KOPT-K1 (cell line): Measurements from ENCODE around the gene KCTD21.
A peak's percentile ranks its signal among the peaks of the same experiment; 100 is the strongest.

Experiments
- H3K27ac ChIP-seq: fragments of 200-600 bp; sonication (generic); 2 replicates; pipeline ENCODE4 v1.5.1; 2016; ENCODE audit warnings: antibody characterized with exemption, mild to moderate bottlenecking, low read depth, low read length; ENCODE audit not compliant: poor library complexity, severe bottlenecking
- H3K36me3 ChIP-seq: fragments of 200-600 bp; sonication (generic); 2 replicates; pipeline ENCODE4 v1.5.1; 2017; ENCODE audit warnings: antibody characterized with exemption, mild to moderate bottlenecking, low read length, moderate library complexity; ENCODE audit not compliant: insufficient read depth
- H3K9me3 ChIP-seq: fragments of 200-600 bp; sonication (generic); 2 replicates; pipeline ENCODE4 v1.5.1; 2017; ENCODE audit warnings: antibody characterized with exemption, low read length, mild to moderate bottlenecking; ENCODE audit not compliant: insufficient read depth, poor library complexity, severe bottlenecking

Gene KCTD21

DNA sequence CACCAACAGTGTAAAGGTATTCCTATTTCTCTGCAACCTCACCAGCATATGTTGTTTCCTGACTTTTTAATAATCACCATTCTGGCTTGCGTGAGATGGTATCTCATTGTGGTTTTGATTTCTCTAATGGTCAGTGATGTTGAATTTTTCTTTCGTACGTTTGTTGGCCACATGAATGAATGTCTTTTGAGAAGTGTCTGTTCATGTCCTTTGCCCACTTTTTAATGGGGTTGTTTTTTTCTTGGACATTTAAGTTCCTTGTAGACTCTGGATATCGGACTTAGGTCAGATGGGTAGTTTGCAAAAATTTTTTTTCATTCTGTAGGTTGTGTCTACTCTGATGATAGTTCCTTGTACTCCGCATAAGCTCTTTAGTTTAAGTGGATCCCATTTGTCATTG lies 23.1 kb upstream of the KCTD21 start:
- Histone ChIP-seq H3K27ac (no peak overlapping the region), H3K36me3 (peaks cover 49% of the 10 kb centered on the region), H3K9me3 (no peaks in the 10 kb centered on the region)

DNA sequence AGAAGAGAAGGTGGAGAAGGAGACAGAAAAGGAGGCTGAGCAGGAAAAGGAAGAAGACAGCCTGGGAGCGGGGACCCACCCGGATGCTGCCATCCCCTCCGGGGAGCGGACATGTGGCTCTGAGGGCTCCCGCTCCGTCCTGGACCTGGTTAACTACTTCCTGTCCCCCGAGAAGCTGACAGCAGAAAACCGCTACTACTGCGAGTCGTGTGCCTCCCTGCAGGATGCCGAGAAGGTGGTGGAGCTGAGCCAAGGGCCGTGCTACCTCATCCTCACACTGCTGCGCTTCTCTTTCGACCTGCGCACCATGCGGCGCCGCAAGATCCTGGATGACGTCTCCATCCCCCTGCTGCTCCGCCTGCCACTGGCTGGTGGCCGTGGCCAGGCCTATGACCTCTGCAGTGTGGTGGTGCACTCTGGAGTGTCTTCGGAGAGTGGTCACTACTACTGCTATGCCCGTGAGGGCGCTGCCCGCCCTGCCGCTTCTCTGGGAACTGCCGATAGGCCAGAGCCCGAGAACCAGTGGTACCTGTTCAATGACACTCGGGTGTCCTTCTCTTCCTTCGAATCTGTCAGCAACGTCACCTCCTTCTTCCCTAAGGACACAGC lies 21.7 kb upstream of the KCTD21 start:
- H3K36me3 ChIP-seq = peaks cover 34% of the 10 kb centered on the region
- H3K9me3 ChIP-seq = no peaks in the 10 kb centered on the region
- no peak overlapping the region for H3K27ac ChIP-seq

DNA sequence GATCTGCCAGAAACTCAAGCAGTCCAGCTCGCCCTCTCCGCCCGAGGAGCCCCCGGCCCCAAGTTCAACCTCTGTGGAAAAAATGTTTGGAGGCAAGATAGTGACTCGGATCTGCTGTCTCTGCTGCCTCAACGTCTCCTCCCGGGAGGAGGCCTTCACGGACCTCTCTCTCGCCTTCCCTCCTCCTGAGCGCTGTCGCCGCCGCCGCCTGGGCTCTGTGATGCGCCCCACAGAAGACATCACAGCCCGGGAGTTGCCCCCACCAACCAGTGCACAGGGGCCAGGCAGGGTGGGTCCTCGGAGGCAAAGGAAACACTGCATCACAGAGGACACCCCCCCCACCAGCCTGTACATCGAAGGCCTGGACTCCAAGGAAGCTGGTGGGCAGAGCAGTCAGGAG lies 21.1 kb upstream of the KCTD21 start:
- Histone ChIP-seq H3K36me3 (peaks cover 28% of the 10 kb centered on the region), H3K9me3 (no peaks in the 10 kb centered on the region), H3K27ac (no peak overlapping the region)

DNA sequence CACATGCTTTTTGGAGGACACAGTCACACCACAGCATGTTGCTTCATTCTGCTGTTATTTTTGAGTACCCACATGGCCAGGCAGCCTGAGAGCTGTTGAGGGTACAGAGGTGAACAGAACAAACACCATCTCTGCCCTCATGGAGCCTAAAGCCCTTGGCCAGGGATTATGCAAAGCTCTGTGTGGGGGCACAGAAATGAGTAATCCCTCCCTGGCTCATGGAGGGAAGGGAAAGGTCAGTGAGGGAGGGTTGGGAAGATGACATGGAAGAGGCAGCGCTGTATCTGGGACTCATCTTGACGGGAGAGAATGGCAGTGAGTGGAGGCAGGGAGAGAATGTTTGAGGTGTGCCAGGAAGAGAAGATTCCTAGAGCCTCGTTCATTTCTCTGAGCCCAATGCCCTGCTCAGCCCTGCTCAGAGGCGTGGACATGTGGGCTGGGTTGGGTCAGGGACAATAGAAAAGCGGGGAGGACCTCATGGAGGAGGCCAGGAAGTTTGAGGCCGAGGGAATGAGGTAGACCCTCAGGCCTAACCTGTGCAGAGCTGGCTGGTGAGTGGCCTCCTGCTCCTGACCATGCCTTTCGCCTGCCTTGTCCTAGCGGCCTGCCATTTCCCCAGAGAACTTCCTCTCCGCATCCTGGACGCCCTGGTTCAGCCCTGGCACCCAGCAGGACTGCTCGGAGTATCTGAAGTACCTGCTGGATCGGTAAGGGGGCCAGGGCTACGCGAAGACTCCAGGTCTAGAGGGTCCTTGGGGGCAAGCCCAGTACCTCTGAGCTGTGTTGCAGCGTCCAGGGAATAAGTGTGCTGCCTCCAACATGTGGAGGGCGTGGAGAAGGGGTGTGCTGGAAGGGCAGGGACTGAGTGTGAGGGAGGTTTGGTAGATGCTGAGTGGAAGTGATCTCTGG lies 20.1 kb upstream of the KCTD21 start:
- no peaks in the 10 kb centered on the region for H3K9me3 ChIP-seq
- H3K27ac ChIP-seq = no peak overlapping the region
- H3K36me3 ChIP-seq = peaks cover 18% of the 10 kb centered on the region

DNA sequence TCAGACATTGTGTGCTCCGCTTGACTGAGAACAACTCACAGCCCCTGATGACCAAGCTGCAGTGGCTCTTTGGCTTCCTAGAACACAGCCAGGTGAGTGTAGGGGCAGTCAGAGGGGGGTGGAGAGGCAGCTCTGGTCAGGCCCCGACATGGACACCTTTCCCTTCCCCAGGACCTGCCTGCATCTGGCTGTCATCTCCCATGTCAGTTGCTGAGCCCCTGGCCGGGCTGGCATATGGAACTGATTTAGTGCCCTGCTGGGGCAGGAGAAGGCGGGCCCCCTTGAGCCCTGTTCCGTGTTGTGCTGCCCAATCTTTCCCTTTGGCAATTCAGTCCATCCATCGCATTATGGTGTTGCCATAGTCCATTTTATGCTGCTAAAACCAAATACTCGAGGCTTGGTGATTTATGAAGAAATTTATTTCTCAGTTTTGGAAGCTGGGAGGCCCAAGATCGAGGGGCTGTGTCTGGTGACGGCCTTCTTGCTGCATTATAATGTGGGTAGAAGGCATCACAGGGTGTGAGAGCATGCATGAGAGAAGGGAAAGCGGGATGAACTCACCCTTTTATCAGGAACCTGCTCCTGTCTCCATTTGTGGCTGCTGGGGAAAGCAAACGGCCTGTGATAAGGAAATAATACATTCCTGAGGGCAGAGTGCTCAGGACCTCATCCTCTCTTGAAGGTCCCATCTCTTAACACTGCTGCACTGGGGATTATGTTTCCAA lies 19.3 kb upstream of the KCTD21 start:
- Histone ChIP-seq H3K36me3 (peaks cover 10% of the 10 kb centered on the region; the same call in 1 of the 2 replicates), H3K9me3 (no peaks in the 10 kb centered on the region), H3K27ac (no peak overlapping the region)

DNA sequence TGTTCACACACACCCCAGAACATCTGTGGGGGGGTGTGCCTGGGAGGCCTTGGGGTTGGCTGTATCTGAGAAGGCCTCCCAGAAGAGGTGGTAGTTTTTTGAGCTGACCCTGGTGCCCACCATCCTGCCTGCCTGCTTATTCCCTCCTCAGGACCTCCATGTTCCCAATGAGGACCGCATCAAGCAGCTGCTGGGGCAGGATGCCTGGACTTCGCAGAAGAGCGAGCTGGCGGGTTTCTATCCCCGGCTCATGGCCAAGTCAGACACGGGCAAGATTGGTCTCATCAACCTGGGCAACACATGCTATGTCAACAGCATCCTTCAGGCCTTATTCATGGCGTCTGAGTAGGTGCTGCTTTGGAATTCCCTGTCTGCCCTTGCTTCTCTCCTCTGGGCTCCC lies 17.3 kb upstream of the KCTD21 start:
- no peaks in the 10 kb centered on the region for H3K9me3 ChIP-seq
- H3K36me3 ChIP-seq = peaks cover 6% of the 10 kb centered on the region; the same call in 1 of the 2 replicates
- H3K27ac ChIP-seq = peak overlapping the region; percentile 5

DNA sequence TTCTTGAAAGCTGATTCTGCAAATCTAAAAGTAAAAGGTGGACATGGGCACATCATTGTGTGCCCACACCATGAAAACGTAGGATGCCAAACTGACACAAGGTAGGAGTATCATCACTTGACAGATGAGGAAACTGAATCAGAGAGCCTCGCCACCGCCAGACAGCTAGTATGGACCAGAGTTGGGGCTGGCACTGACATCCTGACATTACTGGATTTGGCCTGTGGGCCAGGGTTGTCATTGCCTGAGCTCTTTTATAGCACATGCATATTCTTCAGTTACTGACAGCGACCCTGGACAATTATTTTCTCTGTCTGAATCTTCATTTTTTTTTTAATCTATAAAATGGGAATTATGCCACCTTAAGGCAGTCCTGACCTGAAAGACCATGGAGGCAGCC lies 16.8 kb upstream of the KCTD21 start:
- Histone ChIP-seq H3K9me3 (no peaks in the 10 kb centered on the region), H3K27ac (peak overlapping the region; percentile 3), H3K36me3 (peaks cover 6% of the 10 kb centered on the region; the same call in 1 of the 2 replicates)

DNA sequence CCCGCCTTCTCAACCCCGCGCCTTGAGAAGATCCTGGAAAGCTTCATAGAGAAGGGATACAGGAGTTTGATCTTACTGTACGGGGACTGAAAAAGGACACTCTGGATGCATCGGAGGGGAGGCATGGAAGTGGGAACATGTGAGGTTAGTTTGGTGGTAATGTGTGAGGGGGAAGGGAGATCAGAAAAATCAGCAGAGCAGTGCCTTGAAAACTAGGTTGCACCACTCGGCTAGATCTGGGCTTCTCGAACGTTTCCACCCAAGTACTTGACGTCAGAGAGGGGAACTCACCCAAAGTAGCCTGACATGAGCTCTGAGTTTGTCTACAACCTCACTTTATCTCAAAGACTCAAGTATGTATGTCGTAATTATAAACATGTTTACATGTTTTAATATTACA lies 14.8 kb upstream of the KCTD21 start:
- no peaks in the 10 kb centered on the region for H3K36me3 ChIP-seq
- no peaks in the 10 kb centered on the region for H3K9me3 ChIP-seq
- peak overlapping the region; percentile 94 for H3K27ac ChIP-seq

DNA sequence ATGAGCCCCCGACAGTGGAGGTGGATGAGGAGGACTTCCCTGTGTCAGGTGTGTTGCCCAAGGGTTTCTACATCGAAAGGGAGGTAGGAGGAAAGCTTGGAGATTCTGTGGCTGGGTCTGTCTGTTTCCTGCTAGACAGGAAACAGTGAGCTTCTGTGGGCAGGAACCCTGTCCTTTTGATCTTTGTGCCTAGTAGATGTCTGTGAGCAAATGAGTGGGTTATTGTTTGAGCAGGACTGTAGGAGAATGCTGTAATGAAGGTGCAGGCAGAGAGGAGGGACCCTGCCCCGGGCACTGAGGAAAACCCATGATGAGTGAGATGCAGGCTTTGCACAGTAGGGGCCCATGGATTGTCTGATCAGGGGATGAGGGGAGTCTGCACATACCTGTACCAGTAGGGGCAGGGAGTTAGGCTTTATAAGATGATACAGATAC lies 14.3 kb upstream of the KCTD21 start:
- no peaks in the 10 kb centered on the region for H3K36me3 ChIP-seq
- H3K9me3 ChIP-seq = no peaks in the 10 kb centered on the region
- H3K27ac ChIP-seq = peak overlapping the region; percentile 94

DNA sequence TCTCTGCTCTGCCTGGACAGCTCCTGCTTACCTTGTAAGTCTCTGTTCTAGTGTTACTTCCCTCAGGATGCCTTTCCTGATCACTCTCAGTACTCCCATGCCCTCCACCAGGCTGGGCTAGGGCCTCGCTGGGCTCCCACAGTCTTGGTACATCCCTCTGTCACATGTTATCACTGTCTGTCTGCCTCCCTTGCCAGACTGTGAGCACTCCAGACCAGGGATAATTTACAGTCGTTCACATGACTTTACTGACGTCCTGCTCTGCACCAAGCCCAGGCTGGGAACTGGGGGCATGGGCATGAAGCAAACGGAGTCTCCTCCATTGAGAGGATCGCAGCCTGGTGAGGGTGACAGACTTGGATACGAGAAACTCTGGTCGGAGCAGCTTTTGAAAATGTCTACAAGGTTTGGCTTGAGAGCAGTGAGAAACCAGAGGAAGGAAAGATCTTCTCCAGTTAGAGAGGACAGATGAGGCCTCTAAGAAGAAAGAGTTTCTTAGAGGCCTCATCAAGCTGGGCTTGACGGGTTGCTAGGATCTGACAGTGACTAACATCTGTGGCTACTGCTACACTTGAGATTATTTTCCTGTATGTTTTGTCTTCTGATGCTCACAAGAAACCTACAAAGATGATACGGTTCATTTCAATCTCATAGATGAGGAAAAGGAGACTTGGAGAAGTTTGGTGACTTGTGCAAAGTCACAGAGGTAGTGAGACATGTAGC lies 12.8 kb upstream of the KCTD21 start:
- H3K9me3 ChIP-seq = no peaks in the 10 kb centered on the region
- peak overlapping the region; percentile 94 for H3K27ac ChIP-seq
- H3K36me3 ChIP-seq = no peaks in the 10 kb centered on the region

DNA sequence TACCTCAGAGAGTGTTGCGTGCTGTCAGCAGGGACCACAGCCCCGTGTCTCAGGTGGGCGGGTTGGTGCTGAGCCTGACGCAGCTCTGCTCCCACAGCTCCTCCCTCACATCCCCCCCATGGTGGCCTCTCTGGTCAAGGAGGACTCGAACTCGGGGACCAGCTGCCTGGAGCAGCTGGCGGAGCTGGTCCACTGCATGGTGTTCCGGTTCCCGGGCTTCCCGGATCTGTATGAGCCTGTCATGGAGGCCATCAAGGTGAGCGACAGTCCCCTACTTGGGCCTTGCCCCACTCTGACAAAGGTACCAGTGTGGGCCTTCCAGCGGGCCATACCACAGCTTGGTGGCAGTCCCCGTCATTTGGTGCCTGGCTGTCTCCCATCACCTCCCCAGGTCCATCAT lies 12.1 kb upstream of the KCTD21 start:
- peak overlapping the region; percentile 94 for H3K27ac ChIP-seq
- no peaks in the 10 kb centered on the region for H3K9me3 ChIP-seq
- no peaks in the 10 kb centered on the region for H3K36me3 ChIP-seq

DNA sequence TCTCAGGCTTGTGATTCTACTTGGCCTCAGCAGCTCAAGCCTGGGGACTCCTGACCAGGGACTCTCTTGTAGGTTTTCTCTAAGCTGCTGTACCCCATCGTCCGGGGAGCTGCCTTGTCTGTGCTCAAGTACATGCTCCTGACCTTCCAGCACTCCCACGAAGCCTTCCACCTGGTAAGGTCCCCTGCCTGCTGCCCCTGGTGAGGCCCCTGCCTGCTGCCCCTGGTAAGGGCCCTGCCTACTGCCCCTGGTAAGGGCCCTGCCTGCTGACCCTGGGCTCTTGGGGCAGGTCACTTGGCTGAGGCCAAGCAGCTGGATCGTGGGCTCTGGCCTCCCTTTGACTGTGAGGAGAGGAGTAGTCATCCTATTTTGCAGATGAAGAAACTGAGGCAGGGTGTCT lies 11.6 kb upstream of the KCTD21 start:
- peak overlapping the region; percentile 94 for H3K27ac ChIP-seq
- H3K36me3 ChIP-seq = no peaks in the 10 kb centered on the region
- H3K9me3 ChIP-seq = no peaks in the 10 kb centered on the region

DNA sequence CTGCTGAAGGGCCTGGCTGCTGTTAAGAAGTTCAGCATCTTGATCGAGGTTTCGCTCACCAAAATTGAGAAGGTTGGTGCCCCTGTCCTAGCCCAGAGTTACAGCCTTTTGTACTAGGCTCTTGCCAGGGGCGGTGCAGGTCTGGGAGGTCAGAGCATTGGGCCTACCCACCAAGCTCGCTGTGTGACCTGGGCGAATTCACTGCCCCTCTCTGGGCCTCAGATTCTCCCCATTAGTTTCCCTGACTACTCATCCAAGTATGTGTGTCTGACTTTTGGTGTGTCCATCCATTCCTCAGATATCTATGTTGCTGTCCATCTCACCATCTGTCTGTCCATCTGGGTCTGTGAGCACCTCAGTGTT lies 11.2 kb upstream of the KCTD21 start:
- no peaks in the 10 kb centered on the region for H3K36me3 ChIP-seq
- H3K27ac ChIP-seq = peak overlapping the region; percentile 94
- no peaks in the 10 kb centered on the region for H3K9me3 ChIP-seq

DNA sequence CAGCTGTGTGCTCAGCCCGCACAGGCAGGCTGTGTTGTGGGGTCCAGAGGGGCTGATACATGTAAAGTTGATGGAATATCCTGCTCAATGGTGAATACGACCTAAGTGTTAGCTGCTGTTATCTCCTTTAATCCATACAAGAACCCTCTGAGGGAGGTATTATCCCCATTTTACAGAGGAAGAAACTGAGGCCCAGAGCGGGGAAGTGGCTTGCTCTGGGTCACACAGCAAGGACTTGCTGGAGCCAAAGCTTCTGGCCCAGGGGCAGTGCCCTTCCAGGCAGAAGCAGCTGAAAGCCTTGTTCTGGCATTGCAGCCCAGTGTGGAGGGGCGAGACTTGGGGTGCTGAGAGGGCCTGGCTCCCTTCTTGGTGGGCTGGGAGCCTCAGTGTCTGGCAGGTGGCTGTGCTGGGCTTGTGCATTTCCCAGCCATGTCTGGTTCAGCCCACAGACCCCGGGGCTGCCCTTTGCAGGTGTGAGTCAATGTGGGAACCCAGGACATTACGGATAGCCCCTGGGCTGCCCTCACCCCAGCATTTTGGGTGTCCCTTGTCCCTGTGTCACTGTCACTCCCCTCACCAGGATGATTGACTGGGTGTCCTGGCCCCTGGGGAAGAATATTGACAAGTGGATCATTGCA lies 10.7 kb upstream of the KCTD21 start:
- Histone ChIP-seq H3K36me3 (no peaks in the 10 kb centered on the region), H3K9me3 (no peaks in the 10 kb centered on the region), H3K27ac (peak overlapping the region; percentile 94)
